C4-2B (cell line): Measurements from ENCODE around the gene PANK1.
A peak's percentile ranks its signal among the peaks of the same experiment; 100 is the strongest.

ENCODE experiments used
- H3K27ac ChIP-seq: fragments of 450-650 bp; 2 replicates; pipeline ENCODE4 v1.5.1; 2017
- ZFX ChIP-seq: fragments of 450-650 bp; IDR thresholded peaks from 2 replicates; pipeline ENCODE4 v1.6.1; 2017
- TF ChIP-seq, protein P1 (sequence below): fragments of 450-650 bp; conservative IDR thresholded peaks from 2 replicates; pipeline ENCODE4 v1.5.1; 2017; ENCODE audit warnings: mild to moderate bottlenecking

The PANK1 gene

GRCh38 chr10:89644967-89645741, at the start of gene PANK1:
PANK1 (minus strand) TSS chr10:89645242; CDS start chr10:89644891, 351 bp downstream.
- TF ChIP-seq ZFX, result peak; percentile 68
- TF ChIP-seq, protein P1, sequence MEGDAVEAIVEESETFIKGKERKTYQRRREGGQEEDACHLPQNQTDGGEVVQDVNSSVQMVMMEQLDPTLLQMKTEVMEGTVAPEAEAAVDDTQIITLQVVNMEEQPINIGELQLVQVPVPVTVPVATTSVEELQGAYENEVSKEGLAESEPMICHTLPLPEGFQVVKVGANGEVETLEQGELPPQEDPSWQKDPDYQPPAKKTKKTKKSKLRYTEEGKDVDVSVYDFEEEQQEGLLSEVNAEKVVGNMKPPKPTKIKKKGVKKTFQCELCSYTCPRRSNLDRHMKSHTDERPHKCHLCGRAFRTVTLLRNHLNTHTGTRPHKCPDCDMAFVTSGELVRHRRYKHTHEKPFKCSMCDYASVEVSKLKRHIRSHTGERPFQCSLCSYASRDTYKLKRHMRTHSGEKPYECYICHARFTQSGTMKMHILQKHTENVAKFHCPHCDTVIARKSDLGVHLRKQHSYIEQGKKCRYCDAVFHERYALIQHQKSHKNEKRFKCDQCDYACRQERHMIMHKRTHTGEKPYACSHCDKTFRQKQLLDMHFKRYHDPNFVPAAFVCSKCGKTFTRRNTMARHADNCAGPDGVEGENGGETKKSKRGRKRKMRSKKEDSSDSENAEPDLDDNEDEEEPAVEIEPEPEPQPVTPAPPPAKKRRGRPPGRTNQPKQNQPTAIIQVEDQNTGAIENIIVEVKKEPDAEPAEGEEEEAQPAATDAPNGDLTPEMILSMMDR, result no peak
- H3K27ac ChIP-seq, result peak within 1 kb of the TSS; percentile 94

DNA sequence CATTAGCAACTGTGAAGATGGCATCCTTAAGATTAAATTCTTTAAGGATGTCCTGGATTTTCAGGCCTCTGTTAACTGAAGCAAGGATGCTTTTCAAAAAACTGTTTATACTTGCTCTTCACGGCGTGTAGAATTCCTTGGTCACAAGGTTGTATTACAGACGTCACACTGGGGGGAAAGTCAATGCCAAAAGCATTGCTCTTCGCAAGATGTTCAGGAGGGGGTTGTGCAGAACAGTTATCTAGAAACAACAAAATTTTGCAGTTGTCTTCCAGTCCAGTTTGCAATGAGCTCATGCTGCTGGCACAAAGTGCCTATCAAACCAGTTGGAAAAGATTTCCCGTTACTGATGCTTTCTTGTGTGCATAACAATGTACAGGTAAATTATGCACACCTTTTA, 48.1 kb upstream of the PANK1 start:
- H3K27ac ChIP-seq, result no peak overlapping the region
- TF ChIP-seq, protein P1, result no peak
- TF ChIP-seq ZFX, result no peak

DNA sequence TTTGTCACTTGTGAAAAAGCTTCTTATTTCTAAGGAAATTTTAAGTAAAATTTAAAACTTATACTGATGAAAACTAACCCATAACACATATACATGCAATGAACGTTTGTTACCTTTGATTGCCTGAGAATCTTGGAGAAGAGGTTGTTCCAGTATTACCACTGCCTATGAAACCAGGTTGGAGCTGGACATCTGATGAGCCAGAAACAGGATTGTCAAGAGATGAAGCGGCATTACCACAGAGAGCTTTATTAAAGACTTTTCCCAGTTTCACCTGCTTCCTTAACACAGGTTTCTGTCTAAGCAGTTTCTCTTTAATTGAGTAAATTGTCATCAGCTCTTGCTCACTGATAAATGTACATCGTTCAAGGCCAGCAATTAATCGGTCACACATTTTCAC, 47.4 kb upstream of the PANK1 start:
- TF ChIP-seq, protein P1, result no peak
- TF ChIP-seq ZFX, result no peak
- no peak overlapping the region for H3K27ac ChIP-seq

DNA sequence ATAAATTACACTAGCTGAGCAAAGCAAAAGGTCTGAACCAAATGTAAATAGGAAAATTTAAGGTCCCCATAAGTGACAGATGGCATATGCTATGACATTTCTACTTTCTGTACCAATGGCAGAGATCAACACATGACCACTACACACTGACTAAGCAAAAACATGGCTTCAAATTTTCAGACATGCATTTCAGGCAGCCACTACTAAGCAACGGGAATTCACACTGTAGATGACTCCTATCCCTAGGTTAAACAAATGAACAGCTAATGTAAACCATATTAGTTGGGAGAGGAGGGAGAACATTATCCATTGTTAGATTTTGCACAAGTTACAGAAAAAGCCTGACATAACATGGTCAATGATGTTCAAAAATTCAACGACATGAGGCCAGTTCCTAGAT, 45.0 kb upstream of the PANK1 start:
- no peak overlapping the region for H3K27ac ChIP-seq
- TF ChIP-seq, protein P1, result no peak
- TF ChIP-seq ZFX, result no peak

DNA sequence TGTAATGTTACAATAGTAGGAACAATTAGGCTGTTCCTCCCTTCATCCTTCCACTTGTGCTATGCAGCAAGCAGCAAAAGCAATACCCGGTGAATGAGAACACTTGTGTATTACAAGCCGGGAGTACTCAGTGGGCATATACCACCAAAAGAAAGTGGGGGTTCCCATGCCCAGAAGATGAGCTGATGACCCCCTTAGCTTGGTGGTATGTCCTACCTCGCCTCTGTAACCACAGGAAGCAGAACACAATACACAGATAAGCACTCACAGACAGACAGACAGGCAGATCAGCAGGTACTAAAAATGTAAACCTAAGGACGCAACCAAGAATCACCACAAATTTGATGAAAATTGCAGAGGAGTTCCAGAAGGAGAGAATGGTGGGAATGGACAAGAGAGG, 40.9 kb upstream of the PANK1 start:
- H3K27ac ChIP-seq, result no peak overlapping the region
- TF ChIP-seq ZFX, result no peak
- TF ChIP-seq, protein P1, result no peak

- H3K27ac ChIP-seq, result no peak overlapping the region
- TF ChIP-seq ZFX, result no peak
- TF ChIP-seq, protein P1, result no peak
These were observed 39.6 kb upstream of the PANK1 start for GRCh38 chr10:89684604-89685003.

GRCh38 chr10:89683883-89684282, 38.8 kb upstream of the PANK1 start:
- no peak overlapping the region for H3K27ac ChIP-seq
- TF ChIP-seq, protein P1, result no peak
- TF ChIP-seq ZFX, result no peak
